Stimulated activated naive CD4-positive, alpha-beta T cell (primary cell): ENCODE results near the gene EIF3F.

Experiments used
- DNase-seq, 6 experiments: peaks; one replicate each; lab custom pipeline; 2025; lab: John Stamatoyannopoulos, UW

Gene EIF3F

DNA sequence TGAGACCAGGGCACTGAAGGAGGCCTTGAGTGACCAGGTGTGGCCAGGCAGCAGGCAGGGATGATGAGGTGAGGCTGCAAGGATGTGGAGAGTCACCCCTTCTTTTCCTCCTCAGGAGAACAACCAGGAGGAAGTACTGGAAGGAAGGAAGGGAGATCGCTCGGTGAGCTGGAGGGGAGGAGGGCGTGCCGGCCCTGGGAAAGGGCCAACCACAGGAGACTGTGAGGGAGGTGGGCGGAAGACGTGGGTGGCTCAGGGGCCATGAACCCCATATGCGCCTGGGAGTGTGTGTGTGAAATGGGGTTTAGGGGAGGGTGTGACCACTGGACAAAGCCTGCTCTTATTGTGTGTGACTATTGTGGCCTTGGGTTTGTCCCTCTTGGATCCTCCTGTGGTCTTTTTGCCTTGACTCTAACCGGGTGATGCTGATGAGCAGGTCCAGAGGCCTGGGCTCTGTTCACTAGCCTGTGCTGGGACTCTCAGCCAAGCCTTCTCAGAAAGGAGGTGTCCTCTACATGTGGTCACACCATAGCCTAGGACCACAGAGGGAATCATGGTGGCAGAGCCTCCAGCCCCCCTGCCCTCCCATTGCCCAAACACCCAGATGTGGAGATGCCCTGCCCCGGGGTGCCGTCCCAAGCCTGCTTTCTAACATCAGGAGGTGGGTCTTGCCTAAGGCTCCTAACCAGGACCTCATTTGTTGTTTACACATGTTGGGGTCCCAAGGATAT is 52.6 kb downstream of the EIF3F start:
- DNase-seq = no peak

DNA sequence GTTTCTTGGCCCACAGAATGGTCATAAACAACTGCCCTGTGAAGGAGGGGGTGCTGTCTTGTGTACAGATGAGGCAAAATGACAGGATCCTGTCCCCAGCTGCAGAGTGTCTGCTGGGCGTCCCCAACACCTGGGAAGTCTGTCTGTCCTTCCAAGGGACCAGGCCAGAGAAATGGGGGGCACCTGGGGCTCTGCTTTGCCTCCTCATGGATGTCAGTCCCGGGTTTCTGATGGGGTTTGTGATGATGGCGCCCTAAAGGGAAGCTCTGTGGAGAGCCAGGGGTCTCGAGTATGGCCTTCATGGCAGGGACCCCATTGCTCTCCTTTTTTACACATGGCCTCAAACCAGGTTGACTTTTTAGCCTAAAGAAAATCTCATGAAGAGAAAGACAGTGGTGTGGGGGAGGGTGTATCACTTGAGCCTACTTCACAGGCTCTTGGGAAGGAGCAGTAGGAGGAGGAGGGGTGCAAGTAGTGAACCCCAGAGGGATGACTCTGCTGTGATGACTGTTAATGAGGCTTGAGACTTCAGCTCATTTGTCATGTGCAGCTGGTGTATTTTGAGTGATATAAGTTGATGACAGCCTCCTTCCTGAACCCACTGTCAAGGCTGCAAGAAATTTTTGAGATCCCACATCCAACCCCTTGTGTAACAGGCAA is 53.3 kb downstream of the EIF3F start:
- no peak for DNase-seq

DNA sequence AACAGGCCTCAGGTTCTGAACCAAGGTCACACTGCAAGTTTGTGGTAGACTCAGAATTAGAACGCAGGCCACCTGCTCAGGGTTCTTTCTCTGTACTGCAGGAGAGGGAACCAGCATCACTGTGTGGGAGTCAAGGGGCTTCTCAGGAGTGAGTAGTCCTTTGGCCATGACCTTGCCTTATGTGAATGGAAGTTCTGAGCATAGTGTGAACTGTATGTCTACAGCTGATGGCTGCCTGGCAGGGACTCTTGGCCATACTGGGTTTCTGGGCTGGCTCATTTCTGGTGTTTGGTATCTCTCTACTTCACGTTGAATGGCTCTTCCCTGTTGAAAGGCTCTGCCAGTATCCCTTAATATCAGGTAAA is 53.8 kb downstream of the EIF3F start:
- DNase-seq = no peak

DNA sequence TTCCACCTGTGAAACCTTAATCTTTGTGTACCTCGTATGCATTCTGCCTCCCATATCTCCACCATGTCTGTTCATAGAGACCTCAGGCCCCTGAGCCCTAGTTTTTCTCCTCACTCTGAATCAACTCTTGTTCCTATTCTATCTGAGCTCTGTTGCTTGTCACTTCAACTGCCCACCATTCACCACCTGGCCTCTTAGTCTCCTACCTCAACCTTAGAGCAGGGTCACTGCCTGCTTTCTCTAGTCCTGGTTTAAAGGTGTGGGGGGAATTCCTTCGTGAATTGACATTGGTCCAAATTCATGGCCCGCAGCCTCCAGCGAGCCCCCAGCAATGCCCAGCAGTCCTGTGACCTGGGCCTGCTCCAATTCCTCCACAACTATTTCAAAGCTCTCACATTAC is 54.4 kb downstream of the EIF3F start:
- DNase-seq = no peak

DNA sequence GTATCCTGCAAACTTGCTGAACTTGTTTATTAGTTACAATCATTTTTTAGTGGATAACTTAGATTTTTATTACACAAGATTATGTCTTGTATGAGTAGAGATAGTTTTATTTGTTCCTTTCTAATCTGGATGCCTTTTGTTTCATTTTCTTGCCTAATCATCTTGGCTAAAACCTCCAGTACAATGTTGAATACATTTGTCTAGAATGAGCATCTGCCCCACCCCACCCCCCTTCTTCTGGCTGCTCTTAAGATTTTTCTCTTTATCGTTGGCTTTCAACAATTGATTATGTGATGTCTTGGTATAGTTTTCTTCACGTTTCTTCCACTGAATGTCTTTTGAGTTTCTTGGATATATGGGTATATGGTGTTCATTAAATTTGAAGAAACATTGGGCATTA is 56.6 kb downstream of the EIF3F start:
- DNase-seq = no peak

DNA sequence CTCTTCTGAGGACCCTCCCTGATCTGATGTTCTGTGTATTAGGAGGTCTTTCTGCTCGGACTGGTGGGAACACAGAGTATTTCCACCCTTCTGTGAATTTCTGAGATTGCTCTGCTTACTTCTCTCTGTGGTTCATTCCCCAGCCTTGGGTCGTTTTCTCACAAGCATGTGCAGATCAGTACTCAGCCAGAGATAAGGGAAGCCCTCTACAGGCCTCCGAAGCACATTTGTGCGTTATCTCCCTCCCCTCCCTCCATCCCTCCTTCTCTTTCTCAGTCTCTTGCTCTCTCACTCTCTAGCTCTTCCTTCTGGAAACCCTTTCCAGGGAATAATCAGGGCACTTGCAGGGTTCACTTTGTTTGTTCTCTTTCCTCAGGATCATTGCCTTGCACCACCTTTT is 58.7 kb downstream of the EIF3F start:
- no peak for DNase-seq

DNA sequence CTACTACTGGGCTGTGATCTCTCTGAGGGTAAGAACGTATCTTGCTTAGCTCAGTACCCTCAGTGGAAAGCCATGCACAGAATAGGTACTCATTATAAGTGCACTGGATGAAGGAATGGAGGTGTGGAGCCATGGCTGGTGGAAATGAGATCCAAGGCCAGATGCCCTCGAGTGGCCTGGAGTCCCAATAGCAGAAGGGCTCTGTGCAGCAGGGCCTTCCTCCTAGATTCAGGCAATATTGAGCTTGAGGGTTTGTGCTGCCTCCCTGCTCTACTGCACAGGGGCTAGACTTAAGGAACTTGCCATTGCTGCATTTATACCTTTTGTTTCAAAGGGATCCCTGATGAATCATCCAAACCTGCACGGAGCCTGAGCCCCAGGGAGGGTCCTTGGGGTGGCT is 60.2 kb downstream of the EIF3F start:
- no peak for DNase-seq

DNA sequence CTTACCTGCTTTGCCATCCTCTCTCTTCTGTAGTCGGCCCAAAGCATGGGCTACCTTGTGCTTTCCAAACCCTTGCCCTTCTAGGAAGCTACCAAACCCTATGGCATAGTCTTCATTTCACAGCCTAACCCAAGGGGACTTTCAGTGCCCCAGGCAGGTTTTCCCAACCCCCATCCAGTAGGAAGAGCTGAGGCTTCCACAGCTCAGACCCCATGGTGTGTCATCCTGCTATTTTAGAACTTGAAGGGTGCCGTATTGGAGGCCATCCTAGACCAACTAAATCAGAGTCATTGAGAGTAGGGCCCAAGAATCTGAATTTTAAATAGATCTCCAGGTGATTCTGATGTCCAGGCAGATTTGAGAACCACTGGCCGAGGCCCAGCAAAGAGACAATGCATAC is 61.9 kb downstream of the EIF3F start:
- no peak for DNase-seq
